GM12878 (cell line): ENCODE data around the gene TFAM. TPM values are rescaled to one million over a fixed set of nuclear protein-coding genes. Genes with fewer than 3 reads are reported as not detected.

Experiments
- ATAC-seq: fragments of 200-7000 bp; cut with Tn5 transposase; 3 replicates; pipeline ENCODE4 v1.9.1; 2020; ENCODE audit warnings: mild to moderate bottlenecking, moderate library complexity
- BruUV-seq: library from RNA; stranded (reverse); fragments of 400-500 nt; replicated peaks from 2 replicates; lab custom pipeline; 2021; lab: Mats Ljungman, UMichigan
- CTCF ChIA-PET: fragments of 300-600 bp; sonication (Branson Sonifier 250); formaldehyde crosslinking; extraction: SDS; loops from one replicate; lab custom pipeline; 2021; ENCODE audit warnings: inconsistent platforms; lab: Yijun Ruan, JAX
- POLR2A ChIA-PET: fragments of 350-600 bp; formaldehyde crosslinking; extraction: SDS; loops from one replicate; lab custom pipeline; 2021; ENCODE audit warnings: inconsistent platforms; lab: Charles Lee
- RAD21 ChIA-PET: fragments of 300-600 bp; sonication (Branson Sonifier 250); formaldehyde crosslinking; loops from one replicate; lab custom pipeline; 2023; ENCODE audit warnings: antibody characterized with exemption; ENCODE audit not compliant: unreplicated experiment; lab: Charles Lee
- SMC1A ChIA-PET: fragments of 300-600 bp; sonication (Branson Sonifier 250); formaldehyde crosslinking; loops from one replicate; lab custom pipeline; 2023; ENCODE audit not compliant: unreplicated experiment, uncharacterized antibody; lab: Charles Lee
- DNase-seq: peaks from one replicate; pipeline ENCODE4 v3.0.0-alpha.2; 2011; ENCODE audit warnings: low read depth, low spot score
- FAIRE-seq: peaks from 3 replicates; lab custom pipeline; 2011; peaks lifted over from hg19 to GRCh38; lab: Jason Lieb, UNC
- H2AFZ ChIP-seq: 2 replicates; pipeline ENCODE4 v1.6.0; 2011; ENCODE audit warnings: low read depth, low read length, control low read depth; ENCODE audit not compliant: control insufficient read depth
- H3K27ac ChIP-seq: 2 replicates; pipeline ENCODE4 v1.5.1; 2011; ENCODE audit warnings: control low read depth; ENCODE audit not compliant: control insufficient read depth, insufficient read depth
- H3K27me3 ChIP-seq, 2 experiments: replicated peaks in 1 of 2; 2 replicates each; pipeline versions ENCODE4 v1.6.0 to v1.6.1; 2011; ENCODE audit warnings: low read length in 1 of 2; ENCODE audit not compliant: control insufficient read depth in 2 of 2, insufficient read depth in 2 of 2
- H3K36me3 ChIP-seq, 2 experiments: 2 replicates each; pipeline ENCODE4 v1.5.1; 2011; ENCODE audit warnings: low read length in 1 of 2; ENCODE audit not compliant: control insufficient read depth in 2 of 2, insufficient read depth in 2 of 2
- H3K4me1 ChIP-seq: 2 replicates; pipeline ENCODE4 v1.6.1; 2011; ENCODE audit warnings: mild to moderate bottlenecking, low read length, moderate library complexity, mixed read lengths; ENCODE audit not compliant: control insufficient read depth, insufficient read depth
- H3K4me2 ChIP-seq: 2 replicates; pipeline ENCODE4 v1.6.0; 2011; ENCODE audit warnings: control low read depth; ENCODE audit not compliant: control insufficient read depth, insufficient read depth
- H3K4me3 ChIP-seq: fragments of 200-600 bp; sonication (generic); 2 replicates; pipeline ENCODE4 v1.5.1; 2016
- H3K79me2 ChIP-seq: 2 replicates; pipeline ENCODE4 v1.6.0; 2011; ENCODE audit warnings: low read length; ENCODE audit not compliant: control insufficient read depth, insufficient read depth
- H3K9ac ChIP-seq: 2 replicates; pipeline ENCODE4 v1.8.0; 2011; ENCODE audit warnings: low read length, control low read depth, mixed read lengths; ENCODE audit not compliant: control insufficient read depth, insufficient read depth
- H3K9me3 ChIP-seq: replicated peaks from 3 replicates; pipeline ENCODE4 v1.5.1; 2011; ENCODE audit warnings: mild to moderate bottlenecking, low read length; ENCODE audit not compliant: control insufficient read depth, insufficient read depth
- H4K20me1 ChIP-seq: 2 replicates; pipeline ENCODE4 v1.6.0; 2011; ENCODE audit not compliant: control insufficient read depth, insufficient read depth
- CHD4 ChIP-seq: fragments of 200-600 bp; sonication (generic); IDR thresholded peaks from 2 replicates; pipeline ENCODE4 v1.6.1; 2016; ENCODE audit warnings: mild to moderate bottlenecking
- CREM ChIP-seq: IDR thresholded peaks from 2 replicates; pipeline ENCODE4 v1.6.1; 2014; ENCODE audit warnings: antibody characterized with exemption, low read depth
- EP300 ChIP-seq, 2 experiments: fragments of 150-350 bp in 1 of 2; IDR thresholded peaks; 2 replicates each; pipeline ENCODE4 v1.6.1; 2011 to 2012; ENCODE audit warnings: low read depth in 2 of 2, low read length in 2 of 2, borderline replicate concordance in 1 of 2, improper control_type of control experiment in 1 of 2, inconsistent platforms in 1 of 2; ENCODE audit not compliant: control insufficient read depth in 1 of 2
- HDAC2 ChIP-seq: fragments of 200-600 bp; sonication (generic); IDR thresholded peaks from 2 replicates; pipeline ENCODE4 v1.6.1; 2017
- KAT2A ChIP-seq: conservative IDR thresholded peaks from 2 replicates; pipeline ENCODE4 v1.6.1; 2011; ENCODE audit warnings: low read depth, low read length; ENCODE audit not compliant: control insufficient read depth
- LARP7 ChIP-seq: fragments of 450-650 bp; IDR thresholded peaks from 2 replicates; pipeline ENCODE4 v1.6.1; 2017; ENCODE audit warnings: mild to moderate bottlenecking
- MXI1 ChIP-seq: fragments of 150-350 bp; IDR thresholded peaks from 2 replicates; pipeline ENCODE4 v1.6.1; 2011; ENCODE audit warnings: low read depth, mild to moderate bottlenecking, inconsistent platforms, low read length, improper control_type of control experiment
- NR2C2 ChIP-seq: IDR thresholded peaks from 2 replicates; pipeline ENCODE4 v1.6.1; 2011; ENCODE audit warnings: borderline replicate concordance, low read depth; ENCODE audit not compliant: control insufficient read depth, insufficient read length
- NR2F1 ChIP-seq: fragments of 450-650 bp; conservative IDR thresholded peaks from 2 replicates; pipeline ENCODE4 v1.6.1; 2017; ENCODE audit warnings: mild to moderate bottlenecking
- RELA ChIP-seq: fragments of 450-650 bp; IDR thresholded peaks from 2 replicates; pipeline ENCODE4 v1.8.0; 2014; ENCODE audit warnings: borderline replicate concordance; ENCODE audit not compliant: partially characterized antibody
- SIX5 ChIP-seq: IDR thresholded peaks from 2 replicates; pipeline ENCODE4 v1.6.1; 2011; ENCODE audit warnings: mild to moderate bottlenecking, low read depth, low read length, moderate library complexity; ENCODE audit not compliant: severe bottlenecking
- SMARCA5 ChIP-seq: fragments of 450-650 bp; IDR thresholded peaks from 2 replicates; pipeline ENCODE4 v1.6.1; 2017; ENCODE audit warnings: mild to moderate bottlenecking
- SP1 ChIP-seq: IDR thresholded peaks from one replicate; pipeline ENCODE4 v1.6.1; 2011; ENCODE audit warnings: low read depth, low read length
- SUZ12 ChIP-seq: fragments of 200-600 bp; sonication (generic); IDR thresholded peaks from one replicate; pipeline ENCODE4 v1.6.1; 2018; ENCODE audit warnings: antibody characterized with exemption, mild to moderate bottlenecking; ENCODE audit not compliant: unreplicated experiment
- TBL1XR1 ChIP-seq: IDR thresholded peaks from 2 replicates; pipeline ENCODE4 v1.6.1; 2012; ENCODE audit warnings: low read depth, low read length, improper control_type of control experiment
- TCF3 ChIP-seq: IDR thresholded peaks from 2 replicates; pipeline ENCODE4 v1.6.1; 2012; ENCODE audit warnings: low read depth, mild to moderate bottlenecking, low read length, borderline replicate concordance; ENCODE audit not compliant: insufficient read depth
- ZNF207 ChIP-seq: fragments of 450-650 bp; IDR thresholded peaks from 2 replicates; pipeline ENCODE4 v1.6.1; 2014; ENCODE audit warnings: antibody characterized with exemption, mild to moderate bottlenecking, borderline replicate concordance
- ZNF24 ChIP-seq: fragments of 450-650 bp; IDR thresholded peaks from 2 replicates; pipeline ENCODE4 v1.6.1; 2017; ENCODE audit warnings: antibody characterized with exemption, mild to moderate bottlenecking
- WGBS: methylation state at CpG from one replicate; pipeline ENCODE4 v1.1.6; 2016; ENCODE audit warnings: low lambda C conversion rate; ENCODE audit not compliant: insufficient replicate concordance, insufficient coverage; ENCODE audit errors: missing lambda C conversion rate; 5-methylcytosine and 5-hydroxymethylcytosine counted together
- in situ Hi-C: fragments of 300-500 bp; cut with MboI; formaldehyde crosslinking; loops from 9 replicates; pipeline ENCODE4 v1.14.3; 2018; ENCODE audit warnings: mixed read lengths
- intact Hi-C: fragments of 100-400 bp; cut with micrococcal nuclease; formaldehyde crosslinking; loops from one replicate; pipeline ENCODE4 v1.14.2; 2022; ENCODE audit not compliant: unreplicated experiment
- polyA plus RNA-seq, 11 experiments: library from polyadenylated mRNA; depleted of rRNA in 4 of 11; unstranded in 6 of 11; stranded (reverse) in 5 of 11; fragments of >200 nt; fragmentation: Nextera tagmentation in 4 of 11; fragmentation: Illumina TruSeq in 1 of 11; extraction: Ambion mirVana in 4 of 11; extraction: Trizol in 1 of 11; gene quantifications; 1 replicate in 1 of 11; 2 replicates in 10 of 11; pipeline versions ENCODE4 v1.2.1 to v1.2.3, GENCODE V29; 2011 to 2016; ENCODE audit warnings: inconsistent platforms in 2 of 11, missing spikeins in 2 of 11, low read depth in 1 of 11
- total RNA-seq, 4 experiments: library from RNA; depleted of rRNA in 3 of 4; stranded (reverse); fragments of >200 nt in 3 of 4; fragmentation: Illumina TruSeq in 1 of 4; extraction: Trizol in 1 of 4; gene quantifications; 2 replicates each; pipeline versions ENCODE4 v1.2.1 to v1.2.3, GENCODE V29; 2013 to 2021
- TF ChIP-seq, protein P1 (sequence below): IDR thresholded peaks from 2 replicates; pipeline ENCODE4 v1.6.1; 2011; ENCODE audit warnings: low read depth, mild to moderate bottlenecking, low read length, moderate library complexity, borderline replicate concordance; ENCODE audit errors: extremely low read depth
- TF ChIP-seq, protein P2 (sequence below): fragments of 450-650 bp; IDR thresholded peaks from 2 replicates; pipeline ENCODE4 v1.6.1; 2017; ENCODE audit warnings: borderline replicate concordance

The TFAM gene
- total and polyA plus RNA-seq, 10 of the 15 experiments (the other 5 are each of a cell fraction or from before 2014, with no cell fraction given) = 44.9 to 135 (median 93.3) TPM

GRCh38 chr10:58350023-58350422 lies 35.2 kb upstream of the TFAM start:
- Histone ChIP-seq H3K4me2 (no peak overlapping the region), H3K27ac (no peak overlapping the region)
- in situ Hi-C loops = no loop called here

DNA sequence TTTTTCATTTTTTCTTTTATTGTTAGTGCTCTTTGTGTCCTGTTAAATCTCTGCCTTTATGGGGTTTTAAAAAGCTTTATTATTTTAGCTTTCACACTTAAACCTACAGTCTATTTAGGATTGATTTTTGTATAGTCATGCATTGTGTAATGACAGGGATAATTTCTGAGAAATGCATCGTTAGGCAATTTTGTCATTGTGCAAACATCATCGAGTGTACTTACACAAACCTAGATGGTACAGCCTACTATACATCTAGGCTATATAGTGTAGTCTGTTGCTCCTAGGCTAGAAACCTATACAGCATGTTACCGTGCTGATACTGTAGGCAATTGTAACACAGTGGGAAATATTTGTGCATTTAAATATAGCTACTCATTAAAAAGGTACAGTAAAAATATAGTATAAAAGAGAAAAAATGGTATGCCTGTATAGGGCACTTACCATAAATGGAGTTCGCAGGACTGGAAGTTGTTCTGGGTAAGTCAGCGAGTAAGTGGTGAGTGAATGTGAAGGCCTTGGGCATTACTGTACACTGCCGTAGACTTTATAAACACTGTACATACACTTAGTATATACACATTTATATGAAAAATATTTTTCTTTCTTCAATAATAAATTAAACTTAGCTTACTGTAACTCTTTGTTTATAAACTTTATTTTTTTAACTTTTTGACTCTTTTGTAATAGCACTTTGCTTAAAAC lies 34.4 kb upstream of the TFAM start:
- ChIA-PET RAD21 (no interaction called here), SMC1A (interaction anchor here (1.0 to 1.6 kb wide), 2 partner anchors 10 to 42 kb away, joined by 3 to 15 read pairs; no protein-coding TSS in a partner anchor), POLR2A (interaction anchor here (0.6 to 0.9 kb wide), 2 partner anchors 9 to 20 kb away, joined by 3 to 5 read pairs; no protein-coding TSS in a partner anchor), CTCF (interaction anchor here (1.0 to 2.1 kb wide), 4 partner anchors 9 to 52 kb away, joined by 3 to 7 read pairs (median 6); no protein-coding TSS in a partner anchor)
- H4K20me1 ChIP-seq = no peaks in the 10 kb centered on the region
- no peak overlapping the region for H3K4me2 ChIP-seq
- no TSS peak for BruUV-seq
- ATAC-seq (no peak), FAIRE-seq (no peak), DNase-seq (no peak)
- no peak overlapping the region for H3K4me3 ChIP-seq
- H2AFZ ChIP-seq = no peak overlapping the region
- no peaks in the 10 kb centered on the region for H3K27me3 ChIP-seq
- no peak overlapping the region for H3K27ac ChIP-seq
- no peaks in the 10 kb centered on the region for H3K4me1 ChIP-seq
- intact Hi-C loops (no loop called here), in situ Hi-C loops (no loop called here)
- peaks cover 9% of the 10 kb centered on the region for H3K79me2 ChIP-seq
- no peaks in the 10 kb centered on the region for H3K9me3 ChIP-seq
- WGBS = 95% methylated on average over 6 of the region's 6 CpGs
- H3K36me3 ChIP-seq = no peaks in the 10 kb centered on the region
- H3K9ac ChIP-seq = no peak overlapping the region
- no peak for TF ChIP-seq TCF3
- TF ChIP-seq NR2F1 = no peak
- no peak for TF ChIP-seq CREM
- no peak for TF ChIP-seq CHD4
- TF ChIP-seq, protein P1, sequence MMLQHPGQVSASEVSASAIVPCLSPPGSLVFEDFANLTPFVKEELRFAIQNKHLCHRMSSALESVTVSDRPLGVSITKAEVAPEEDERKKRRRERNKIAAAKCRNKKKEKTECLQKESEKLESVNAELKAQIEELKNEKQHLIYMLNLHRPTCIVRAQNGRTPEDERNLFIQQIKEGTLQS = no peak
- TF ChIP-seq SUZ12 = no peak
- no peak for TF ChIP-seq SIX5
- no peak for TF ChIP-seq TBL1XR1
- TF ChIP-seq NR2C2 = no peak
- no peak for TF ChIP-seq SP1
- TF ChIP-seq ZNF24 = no peak
- TF ChIP-seq, protein P2, sequence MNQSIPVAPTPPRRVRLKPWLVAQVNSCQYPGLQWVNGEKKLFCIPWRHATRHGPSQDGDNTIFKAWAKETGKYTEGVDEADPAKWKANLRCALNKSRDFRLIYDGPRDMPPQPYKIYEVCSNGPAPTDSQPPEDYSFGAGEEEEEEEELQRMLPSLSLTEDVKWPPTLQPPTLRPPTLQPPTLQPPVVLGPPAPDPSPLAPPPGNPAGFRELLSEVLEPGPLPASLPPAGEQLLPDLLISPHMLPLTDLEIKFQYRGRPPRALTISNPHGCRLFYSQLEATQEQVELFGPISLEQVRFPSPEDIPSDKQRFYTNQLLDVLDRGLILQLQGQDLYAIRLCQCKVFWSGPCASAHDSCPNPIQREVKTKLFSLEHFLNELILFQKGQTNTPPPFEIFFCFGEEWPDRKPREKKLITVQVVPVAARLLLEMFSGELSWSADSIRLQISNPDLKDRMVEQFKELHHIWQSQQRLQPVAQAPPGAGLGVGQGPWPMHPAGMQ = no peak

More at GRCh38 chr10:58350023-58350422, 35.2 kb upstream of the TFAM start:
- no peaks in the 10 kb centered on the region for H4K20me1 ChIP-seq
- RAD21 ChIA-PET = no interaction called here
- H3K4me3 ChIP-seq = no peak overlapping the region
- H3K79me2 ChIP-seq = peaks cover 9% of the 10 kb centered on the region
- ATAC-seq (peak; percentile 43; the same call in 2 of the 3 replicates), DNase-seq (no peak), FAIRE-seq (no peak)
- intact Hi-C loops = no loop called here
- H3K27me3 ChIP-seq = no peaks in the 10 kb centered on the region
- H3K36me3 ChIP-seq = no peaks in the 10 kb centered on the region
- CTCF ChIA-PET = interaction anchor here (1.1 to 2.1 kb wide), 5 partner anchors 11 to 51 kb away, joined by 3 to 7 read pairs (median 4); partner anchors contain the start of gene TFAM
- H3K9ac ChIP-seq = no peak overlapping the region
- WGBS = 100% methylated on average over 2 of the region's 2 CpGs
- POLR2A ChIA-PET = interaction anchor here (0.9 kb wide), 1 partner anchor 8 kb away, joined by 3 read pairs; no protein-coding TSS in a partner anchor
- TF ChIP-seq LARP7 = no peak
- no peak for TF ChIP-seq RELA
- TF ChIP-seq KAT2A = no peak
- TF ChIP-seq TCF3 = no peak
- no peak for TF ChIP-seq EP300 (IDR thresholded peaks at IDR 0.05; ENCODE audit: borderline replicate concordance in 1 of 2, control insufficient read depth in 1 of 2, low read depth in 2 of 2, low read length in 2 of 2)
- no peak for TF ChIP-seq ZNF207
- no peak for TF ChIP-seq HDAC2
- no peak for TF ChIP-seq SMARCA5
- TF ChIP-seq MXI1 = no peak
- no peaks in the 10 kb centered on the region for H3K4me1 ChIP-seq
- SMC1A ChIA-PET = interaction anchor here (1.0 to 1.6 kb wide), 3 partner anchors 9 to 42 kb away, joined by 3 to 15 read pairs (median 3); no protein-coding TSS in a partner anchor
- no TSS peak for BruUV-seq
- H3K9me3 ChIP-seq = no peaks in the 10 kb centered on the region
- no peak overlapping the region for H2AFZ ChIP-seq
